ENCODE measurements around the gene RPS3. TPM values are rescaled to one million over a fixed set of nuclear protein-coding genes. Genes with fewer than 3 reads are reported as not detected.

Gene RPS3
- total and polyA plus RNA-seq, 2 of the 13 experiments (the other 11 are each of a cell fraction or from before 2014, with no cell fraction given), result 2,143 to 3,616 TPM

DNA sequence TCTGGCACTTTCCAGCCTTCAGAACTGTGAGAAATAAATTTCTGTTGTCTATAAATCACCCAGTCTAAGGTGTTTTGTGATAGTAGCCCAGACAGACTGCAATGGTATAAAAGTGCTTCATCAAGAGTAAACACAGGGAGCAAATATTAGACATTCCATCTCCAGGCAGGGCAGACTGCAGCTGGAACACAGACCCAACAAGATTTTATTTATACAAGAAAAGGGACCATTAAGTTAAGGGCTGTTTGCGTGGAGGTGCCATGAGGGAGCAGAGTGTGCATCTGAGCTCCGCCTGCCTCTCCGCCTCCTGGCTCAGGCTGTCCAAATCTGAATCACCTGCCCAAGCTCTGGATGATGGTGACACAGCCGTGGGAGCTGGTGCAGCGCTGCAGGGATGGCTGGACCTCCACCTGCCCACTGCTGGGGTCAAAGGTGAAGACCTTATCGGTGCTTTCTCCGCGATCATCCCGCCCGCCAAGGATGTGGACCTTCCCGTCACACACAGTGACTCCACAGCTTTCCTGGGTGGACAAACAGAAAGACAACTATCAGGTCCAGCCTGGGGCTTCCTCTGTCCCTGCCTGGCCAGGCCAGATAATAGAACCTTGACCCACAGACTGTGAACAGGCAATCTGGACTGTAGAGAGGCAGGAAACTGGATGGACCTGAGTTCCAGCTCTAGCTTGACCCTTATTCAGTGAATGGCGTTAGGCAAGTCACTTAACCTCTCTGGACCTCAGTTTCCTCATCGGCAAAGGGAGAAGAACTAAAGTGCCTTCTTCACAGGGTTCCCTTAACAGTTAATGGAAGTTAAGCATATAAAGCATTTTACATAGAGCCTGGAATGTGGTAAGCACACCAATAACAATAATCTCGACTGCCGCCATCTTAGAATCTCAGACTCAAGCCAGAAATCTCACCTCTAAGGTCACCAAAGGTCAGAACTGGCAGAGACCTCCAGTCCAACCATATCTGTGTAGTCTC is 23.2 kb downstream of the RPS3 start (continued):
- TF ChIP-seq, protein P1, sequence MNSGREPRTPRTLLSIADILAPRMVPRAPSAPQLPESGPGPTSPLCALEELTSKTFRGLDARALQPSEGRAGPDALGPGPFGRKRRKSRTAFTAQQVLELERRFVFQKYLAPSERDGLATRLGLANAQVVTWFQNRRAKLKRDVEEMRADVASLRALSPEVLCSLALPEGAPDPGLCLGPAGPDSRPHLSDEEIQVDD (CRISPR knock-in tag; IDR thresholded peaks at IDR 0.05; ENCODE audit: borderline replicate concordance), result no peak
- TF ChIP-seq IKZF1 (IDR thresholded peaks at IDR 0.05) (no peak), ZMAT3 (CRISPR knock-in tag; conservative IDR thresholded peaks at IDR 0.05) (no peak), MYNN (CRISPR knock-in tag; IDR thresholded peaks at IDR 0.05; ENCODE audit: low read depth) (no peak), ZNF44 (CRISPR knock-in tag; IDR thresholded peaks at IDR 0.05) (no peak), CCDC6 (CRISPR knock-in tag; IDR thresholded peaks at IDR 0.05) (no peak), ZNF556 (CRISPR knock-in tag; IDR thresholded peaks at IDR 0.05; ENCODE audit: borderline replicate concordance) (no peak), KDM3A (CRISPR knock-in tag; IDR thresholded peaks at IDR 0.05; ENCODE audit: low read depth) (peak; percentile 43; the same call in 1 of the 2 replicates), ZNF660 (CRISPR knock-in tag; IDR thresholded peaks at IDR 0.05; ENCODE audit: borderline replicate concordance, low read depth) (no peak), YEATS2 (CRISPR knock-in tag; IDR thresholded peaks at IDR 0.05; ENCODE audit: borderline replicate concordance) (peak; percentile 18; the same call in 1 of the 2 replicates), ZNF160 (CRISPR knock-in tag; IDR thresholded peaks at IDR 0.05) (no peak), ZSCAN21 (CRISPR knock-in tag; IDR thresholded peaks at IDR 0.05; ENCODE audit: borderline replicate concordance) (no peak; the same call in 1 of the 2 replicates), ZNF33A (CRISPR knock-in tag; IDR thresholded peaks at IDR 0.05; ENCODE audit: borderline replicate concordance) (no peak), ZNF121 (CRISPR knock-in tag; IDR thresholded peaks at IDR 0.05) (no peak), KDM2A (CRISPR knock-in tag; IDR thresholded peaks at IDR 0.05; ENCODE audit: borderline replicate concordance, low read depth) (peak; percentile 53; the same call in 1 of the 2 replicates), DMAP1 (CRISPR knock-in tag; IDR thresholded peaks at IDR 0.05) (no peak), KDM5B (CRISPR knock-in tag; IDR thresholded peaks at IDR 0.05; ENCODE audit: borderline replicate concordance) (no peak), MXD4 (CRISPR knock-in tag; IDR thresholded peaks at IDR 0.05) (no peak), MBNL3 (CRISPR knock-in tag; conservative IDR thresholded peaks at IDR 0.05) (no peak), SKI (IDR thresholded peaks at IDR 0.05; ENCODE audit: partially characterized antibody) (peak; percentile 83), WIZ (CRISPR knock-in tag; IDR thresholded peaks at IDR 0.05) (no peak), POGZ (CRISPR knock-in tag; IDR thresholded peaks at IDR 0.05) (no peak)
- TF ChIP-seq, protein P2, sequence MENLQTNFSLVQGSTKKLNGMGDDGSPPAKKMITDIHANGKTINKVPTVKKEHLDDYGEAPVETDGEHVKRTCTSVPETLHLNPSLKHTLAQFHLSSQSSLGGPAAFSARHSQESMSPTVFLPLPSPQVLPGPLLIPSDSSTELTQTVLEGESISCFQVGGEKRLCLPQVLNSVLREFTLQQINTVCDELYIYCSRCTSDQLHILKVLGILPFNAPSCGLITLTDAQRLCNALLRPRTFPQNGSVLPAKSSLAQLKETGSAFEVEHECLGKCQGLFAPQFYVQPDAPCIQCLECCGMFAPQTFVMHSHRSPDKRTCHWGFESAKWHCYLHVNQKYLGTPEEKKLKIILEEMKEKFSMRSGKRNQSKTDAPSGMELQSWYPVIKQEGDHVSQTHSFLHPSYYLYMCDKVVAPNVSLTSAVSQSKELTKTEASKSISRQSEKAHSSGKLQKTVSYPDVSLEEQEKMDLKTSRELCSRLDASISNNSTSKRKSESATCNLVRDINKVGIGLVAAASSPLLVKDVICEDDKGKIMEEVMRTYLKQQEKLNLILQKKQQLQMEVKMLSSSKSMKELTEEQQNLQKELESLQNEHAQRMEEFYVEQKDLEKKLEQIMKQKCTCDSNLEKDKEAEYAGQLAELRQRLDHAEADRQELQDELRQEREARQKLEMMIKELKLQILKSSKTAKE (CRISPR knock-in tag; IDR thresholded peaks at IDR 0.05; ENCODE audit: borderline replicate concordance), result no peak
- TF ChIP-seq, protein P3, sequence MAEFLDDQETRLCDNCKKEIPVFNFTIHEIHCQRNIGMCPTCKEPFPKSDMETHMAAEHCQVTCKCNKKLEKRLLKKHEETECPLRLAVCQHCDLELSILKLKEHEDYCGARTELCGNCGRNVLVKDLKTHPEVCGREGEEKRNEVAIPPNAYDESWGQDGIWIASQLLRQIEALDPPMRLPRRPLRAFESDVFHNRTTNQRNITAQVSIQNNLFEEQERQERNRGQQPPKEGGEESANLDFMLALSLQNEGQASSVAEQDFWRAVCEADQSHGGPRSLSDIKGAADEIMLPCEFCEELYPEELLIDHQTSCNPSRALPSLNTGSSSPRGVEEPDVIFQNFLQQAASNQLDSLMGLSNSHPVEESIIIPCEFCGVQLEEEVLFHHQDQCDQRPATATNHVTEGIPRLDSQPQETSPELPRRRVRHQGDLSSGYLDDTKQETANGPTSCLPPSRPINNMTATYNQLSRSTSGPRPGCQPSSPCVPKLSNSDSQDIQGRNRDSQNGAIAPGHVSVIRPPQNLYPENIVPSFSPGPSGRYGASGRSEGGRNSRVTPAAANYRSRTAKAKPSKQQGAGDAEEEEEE (CRISPR knock-in tag; IDR thresholded peaks at IDR 0.05; ENCODE audit: borderline replicate concordance), result no peak
- TF ChIP-seq, protein P4, sequence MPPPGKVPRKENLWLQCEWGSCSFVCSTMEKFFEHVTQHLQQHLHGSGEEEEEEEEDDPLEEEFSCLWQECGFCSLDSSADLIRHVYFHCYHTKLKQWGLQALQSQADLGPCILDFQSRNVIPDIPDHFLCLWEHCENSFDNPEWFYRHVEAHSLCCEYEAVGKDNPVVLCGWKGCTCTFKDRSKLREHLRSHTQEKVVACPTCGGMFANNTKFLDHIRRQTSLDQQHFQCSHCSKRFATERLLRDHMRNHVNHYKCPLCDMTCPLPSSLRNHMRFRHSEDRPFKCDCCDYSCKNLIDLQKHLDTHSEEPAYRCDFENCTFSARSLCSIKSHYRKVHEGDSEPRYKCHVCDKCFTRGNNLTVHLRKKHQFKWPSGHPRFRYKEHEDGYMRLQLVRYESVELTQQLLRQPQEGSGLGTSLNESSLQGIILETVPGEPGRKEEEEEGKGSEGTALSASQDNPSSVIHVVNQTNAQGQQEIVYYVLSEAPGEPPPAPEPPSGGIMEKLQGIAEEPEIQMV (CRISPR knock-in tag; IDR thresholded peaks at IDR 0.05; ENCODE audit: low read depth), result no peak

Data from HepG2 (cell line).